ENCODE data around the gene EPB41L2.

EPB41L2 gene

DNA sequence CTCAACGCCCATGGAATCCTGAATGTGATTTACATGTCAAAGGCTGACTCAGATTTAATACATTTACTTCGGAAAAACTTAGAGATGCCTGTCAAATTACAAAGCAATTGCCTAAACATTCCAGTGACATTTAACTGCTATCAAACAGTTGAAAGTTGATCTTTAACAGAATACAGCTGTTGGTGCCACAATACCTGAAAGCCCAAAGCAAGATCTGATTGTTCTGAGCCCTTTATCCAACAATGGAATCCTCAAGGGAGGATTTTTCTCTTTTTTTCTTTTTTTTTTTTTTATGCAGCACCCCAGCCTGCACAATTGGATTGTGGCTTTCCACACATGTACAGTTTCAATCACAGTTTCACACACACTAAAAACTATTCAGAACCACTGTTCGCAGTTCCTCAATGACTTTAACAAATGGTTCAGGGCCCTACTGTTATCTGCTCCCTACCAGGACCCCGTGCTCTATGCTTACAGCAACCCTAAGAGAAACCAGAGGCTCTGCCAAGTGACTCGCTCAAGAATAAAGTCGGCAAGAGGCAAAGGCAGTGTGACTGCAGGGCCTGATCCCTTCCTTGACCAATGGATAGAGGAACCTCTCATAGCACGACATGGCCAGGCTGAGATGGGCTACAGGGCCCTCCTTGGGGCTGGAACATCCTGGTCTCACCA lies 33.3 kb downstream of the EPB41L2 start:
- no peak overlapping the region for H3K4me3 ChIP-seq (ENCODE audit: low read length)
- DNase-seq (ENCODE audit: low read depth) = no peak
- TF ChIP-seq CTCF (conservative IDR thresholded peaks at IDR 0.05; ENCODE audit: low read depth, low read length) = no peak

GRCh38 chr6:131027326-131027725 lies 35.7 kb downstream of the EPB41L2 start:
- H3K4me3 ChIP-seq (ENCODE audit: low read length) = no peak overlapping the region
- TF ChIP-seq CTCF (conservative IDR thresholded peaks at IDR 0.05; ENCODE audit: low read depth, low read length) = no peak
- no peak for DNase-seq (ENCODE audit: low read depth)

DNA sequence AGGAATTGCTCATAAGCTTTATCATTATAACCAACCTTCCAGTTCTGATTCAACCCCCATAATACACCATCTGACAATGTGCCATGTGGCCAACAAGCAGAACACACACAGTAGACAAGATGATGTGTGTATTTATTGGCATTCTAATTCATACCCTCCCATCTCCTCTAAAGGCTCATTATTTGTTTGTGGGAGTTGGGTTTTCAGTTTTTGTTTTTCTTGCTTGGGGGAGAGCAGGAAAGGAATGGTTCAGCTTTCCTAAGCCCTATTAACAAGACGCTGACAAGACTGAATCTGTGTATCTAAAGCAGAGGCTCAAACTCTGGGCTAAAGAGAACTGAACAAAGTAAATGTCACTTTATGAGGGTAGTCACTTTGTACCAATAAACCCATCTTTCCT lies 36.8 kb downstream of the EPB41L2 start:
- TF ChIP-seq CTCF (conservative IDR thresholded peaks at IDR 0.05; ENCODE audit: low read depth, low read length) = no peak
- DNase-seq (ENCODE audit: low read depth) = no peak
- H3K4me3 ChIP-seq (ENCODE audit: low read length) = no peak overlapping the region

- no peak overlapping the region for H3K4me3 ChIP-seq (ENCODE audit: low read length)
- DNase-seq (ENCODE audit: low read depth) = no peak
- no peak for TF ChIP-seq CTCF (conservative IDR thresholded peaks at IDR 0.05; ENCODE audit: low read depth, low read length)
These were observed 38.5 kb downstream of the EPB41L2 start for GRCh38 chr6:131024565-131024964.

- no peak for TF ChIP-seq CTCF (conservative IDR thresholded peaks at IDR 0.05; ENCODE audit: low read depth, low read length)
- H3K4me3 ChIP-seq (ENCODE audit: low read length) = no peak overlapping the region
- no peak for DNase-seq (ENCODE audit: low read depth)
These were observed 39.1 kb downstream of the EPB41L2 start for GRCh38 chr6:131023834-131024504.

- no peak for DNase-seq (ENCODE audit: low read depth)
- H3K4me3 ChIP-seq (ENCODE audit: low read length) = no peak overlapping the region
- no peak for TF ChIP-seq CTCF (conservative IDR thresholded peaks at IDR 0.05; ENCODE audit: low read depth, low read length)
These were observed 40.4 kb downstream of the EPB41L2 start for GRCh38 chr6:131022691-131023090.

DNA sequence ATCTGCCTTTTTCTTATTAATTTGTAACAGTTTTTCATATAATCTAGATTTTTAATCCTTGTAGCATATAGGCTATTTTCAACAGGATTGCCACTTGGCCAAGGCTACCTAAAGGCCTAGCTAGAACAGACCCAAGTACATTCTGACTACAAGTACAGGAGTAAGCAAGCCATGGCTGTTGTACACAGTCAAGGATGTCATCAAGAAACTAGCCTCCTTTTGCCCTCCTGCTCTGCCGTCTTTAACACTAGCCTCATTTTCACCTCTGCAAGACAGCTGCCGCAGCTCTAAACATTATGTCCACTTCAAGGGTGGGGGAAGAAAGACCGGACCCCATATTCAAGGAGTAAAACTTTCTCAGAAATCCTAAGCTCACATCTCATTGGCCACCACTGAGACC lies 45.1 kb downstream of the EPB41L2 start:
- no peak for TF ChIP-seq CTCF (conservative IDR thresholded peaks at IDR 0.05; ENCODE audit: low read depth, low read length)
- H3K4me3 ChIP-seq (ENCODE audit: low read length) = no peak overlapping the region
- no peak for DNase-seq (ENCODE audit: low read depth)

Measured in retinal pigment epithelial cell (primary cell).